Measurements from ENCODE around the gene GGA3.
"Not testable (repeated sequence)": the region's sequence is repeated elsewhere in the genome, so short reads cannot be mapped to it uniquely, and the experiment has no call there.

The GGA3 gene

DNA sequence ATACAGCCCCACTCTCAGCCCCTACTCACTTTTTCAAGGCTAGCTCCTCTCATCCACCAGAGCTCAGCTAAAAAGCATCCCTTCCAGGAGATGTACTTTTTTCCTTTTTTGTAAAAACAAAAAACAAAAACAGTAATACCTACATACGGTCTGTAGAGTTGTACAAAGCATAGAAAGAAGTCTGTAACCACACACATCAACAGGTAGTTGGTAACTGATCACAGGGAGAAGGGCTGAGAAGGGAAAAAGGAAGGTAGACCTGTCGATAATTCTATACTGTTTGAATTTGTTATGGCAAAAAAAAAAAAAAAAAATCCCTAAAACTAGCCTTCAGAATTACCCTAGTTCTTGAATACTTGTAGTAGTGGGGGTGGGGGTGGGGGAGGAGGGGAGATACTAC lies 27.0 kb upstream of the GGA3 start:
- peak overlapping the region; percentile 86 for H3K4me3 ChIP-seq (ENCODE audit: low read depth, low read length)
- in situ Hi-C loops (cut with HindIII; ENCODE audit: low sequenced_read_pairs) = no loop called here
- DNase-seq (ENCODE audit: low read depth) = no peak
- TF ChIP-seq, protein P1, sequence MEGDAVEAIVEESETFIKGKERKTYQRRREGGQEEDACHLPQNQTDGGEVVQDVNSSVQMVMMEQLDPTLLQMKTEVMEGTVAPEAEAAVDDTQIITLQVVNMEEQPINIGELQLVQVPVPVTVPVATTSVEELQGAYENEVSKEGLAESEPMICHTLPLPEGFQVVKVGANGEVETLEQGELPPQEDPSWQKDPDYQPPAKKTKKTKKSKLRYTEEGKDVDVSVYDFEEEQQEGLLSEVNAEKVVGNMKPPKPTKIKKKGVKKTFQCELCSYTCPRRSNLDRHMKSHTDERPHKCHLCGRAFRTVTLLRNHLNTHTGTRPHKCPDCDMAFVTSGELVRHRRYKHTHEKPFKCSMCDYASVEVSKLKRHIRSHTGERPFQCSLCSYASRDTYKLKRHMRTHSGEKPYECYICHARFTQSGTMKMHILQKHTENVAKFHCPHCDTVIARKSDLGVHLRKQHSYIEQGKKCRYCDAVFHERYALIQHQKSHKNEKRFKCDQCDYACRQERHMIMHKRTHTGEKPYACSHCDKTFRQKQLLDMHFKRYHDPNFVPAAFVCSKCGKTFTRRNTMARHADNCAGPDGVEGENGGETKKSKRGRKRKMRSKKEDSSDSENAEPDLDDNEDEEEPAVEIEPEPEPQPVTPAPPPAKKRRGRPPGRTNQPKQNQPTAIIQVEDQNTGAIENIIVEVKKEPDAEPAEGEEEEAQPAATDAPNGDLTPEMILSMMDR (IDR thresholded peaks at IDR 0.05; ENCODE audit: low read depth, low read length, missing control alignments) = no peak

DNA sequence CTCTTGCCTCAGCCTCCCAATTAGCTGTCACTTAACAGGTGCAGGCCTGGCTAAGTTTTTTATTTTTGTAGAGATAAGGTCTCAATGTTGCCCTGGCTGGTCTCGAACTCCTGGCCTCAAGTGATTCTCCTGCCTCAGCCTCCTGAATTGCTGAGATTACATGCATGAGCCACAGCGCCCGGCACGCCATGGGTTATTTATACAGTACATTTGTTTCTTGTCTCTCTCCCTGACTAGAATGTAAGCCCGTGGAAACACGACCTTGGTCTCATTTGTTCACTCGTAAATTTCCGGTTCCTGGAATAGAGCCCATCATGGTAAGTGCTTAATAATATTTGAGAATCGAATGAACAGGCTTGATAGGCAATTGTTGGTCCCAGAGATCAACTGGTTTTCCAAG lies 25.8 kb upstream of the GGA3 start:
- in situ Hi-C loops (cut with HindIII; ENCODE audit: low sequenced_read_pairs) = no loop called here
- TF ChIP-seq, protein P1 (IDR thresholded peaks at IDR 0.05; ENCODE audit: low read depth, low read length, missing control alignments) = no peak
- DNase-seq (ENCODE audit: low read depth) = no peak
- no peak overlapping the region for H3K4me3 ChIP-seq (ENCODE audit: low read depth, low read length)

DNA sequence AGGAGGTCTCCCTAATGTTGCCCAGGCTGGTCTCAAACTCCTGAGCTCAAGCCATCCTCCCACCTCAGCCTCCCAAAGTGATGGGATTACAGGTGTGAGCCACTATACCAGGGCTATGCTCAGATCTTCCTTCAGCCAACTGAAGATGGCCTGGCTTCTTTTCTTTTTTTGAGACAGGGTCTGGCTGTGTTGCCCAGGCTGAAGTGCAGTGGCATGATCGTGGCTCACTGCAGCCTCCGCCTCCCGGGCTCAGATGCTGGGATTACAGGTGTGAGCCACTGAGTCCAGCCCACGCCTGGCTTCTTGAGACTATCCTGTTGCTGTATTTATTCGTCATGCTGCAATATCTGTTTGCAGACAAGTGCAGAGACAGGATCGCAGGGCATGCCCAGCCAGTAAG lies 23.7 kb upstream of the GGA3 start:
- DNase-seq (ENCODE audit: low read depth) = no peak
- H3K4me3 ChIP-seq (ENCODE audit: low read depth, low read length) = no peak overlapping the region
- TF ChIP-seq, protein P1 (IDR thresholded peaks at IDR 0.05; ENCODE audit: low read depth, low read length, missing control alignments) = no peak
- in situ Hi-C loops (cut with HindIII; ENCODE audit: low sequenced_read_pairs) = no loop called here

DNA sequence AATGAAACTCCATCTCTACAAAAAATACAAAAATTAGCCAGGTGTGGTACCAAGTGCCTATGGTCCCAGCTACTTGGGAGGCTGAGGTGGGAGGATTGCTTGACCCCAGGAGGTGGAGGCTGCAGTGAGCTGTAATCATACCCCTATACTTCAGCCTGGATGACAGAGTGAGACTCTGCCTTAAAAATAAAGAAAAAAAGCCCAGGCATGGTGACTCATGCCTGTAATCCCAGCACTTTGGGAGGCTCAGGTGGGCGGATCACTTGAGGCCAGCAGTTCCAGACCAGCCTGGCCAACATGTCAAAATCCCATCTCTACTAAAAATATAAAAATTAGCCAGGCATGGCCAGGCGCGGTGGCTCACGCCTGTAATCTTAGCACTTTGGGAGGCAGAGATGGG lies 18.8 kb upstream of the GGA3 start:
- in situ Hi-C loops (cut with HindIII; ENCODE audit: low sequenced_read_pairs) = not testable (repeated sequence)

DNA sequence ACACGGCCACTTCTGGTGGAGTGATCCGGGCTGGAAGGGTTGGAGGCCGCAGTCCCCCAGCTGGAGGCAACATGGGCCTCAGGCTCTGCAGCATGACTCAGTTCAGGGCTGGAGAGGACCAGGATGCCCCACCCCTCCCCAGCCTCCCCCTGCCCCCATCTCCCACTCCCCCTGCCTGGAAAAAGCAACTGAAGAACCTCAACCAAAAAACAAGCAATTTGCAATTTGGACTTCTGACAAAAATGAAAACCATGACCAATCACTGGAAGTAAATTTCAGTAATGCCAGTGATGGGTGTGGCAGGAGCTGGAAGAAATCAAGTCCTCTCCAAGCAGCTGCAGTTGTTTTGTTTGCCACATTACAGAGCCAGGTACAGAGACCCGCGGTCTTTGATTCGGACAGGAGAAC lies 16.3 kb upstream of the GGA3 start:
- in situ Hi-C loops (cut with HindIII; ENCODE audit: low sequenced_read_pairs) = no loop called here
- no peak overlapping the region for H3K4me3 ChIP-seq (ENCODE audit: low read depth, low read length)
- TF ChIP-seq, protein P1 (IDR thresholded peaks at IDR 0.05; ENCODE audit: low read depth, low read length, missing control alignments) = no peak
- DNase-seq (ENCODE audit: low read depth) = peak; percentile 55

More for the DNA sequence above, 18.8 kb upstream of the GGA3 start:
- not testable (repeated sequence) for DNase-seq (ENCODE audit: low read depth); H3K4me3 ChIP-seq (ENCODE audit: low read depth, low read length)

DNA sequence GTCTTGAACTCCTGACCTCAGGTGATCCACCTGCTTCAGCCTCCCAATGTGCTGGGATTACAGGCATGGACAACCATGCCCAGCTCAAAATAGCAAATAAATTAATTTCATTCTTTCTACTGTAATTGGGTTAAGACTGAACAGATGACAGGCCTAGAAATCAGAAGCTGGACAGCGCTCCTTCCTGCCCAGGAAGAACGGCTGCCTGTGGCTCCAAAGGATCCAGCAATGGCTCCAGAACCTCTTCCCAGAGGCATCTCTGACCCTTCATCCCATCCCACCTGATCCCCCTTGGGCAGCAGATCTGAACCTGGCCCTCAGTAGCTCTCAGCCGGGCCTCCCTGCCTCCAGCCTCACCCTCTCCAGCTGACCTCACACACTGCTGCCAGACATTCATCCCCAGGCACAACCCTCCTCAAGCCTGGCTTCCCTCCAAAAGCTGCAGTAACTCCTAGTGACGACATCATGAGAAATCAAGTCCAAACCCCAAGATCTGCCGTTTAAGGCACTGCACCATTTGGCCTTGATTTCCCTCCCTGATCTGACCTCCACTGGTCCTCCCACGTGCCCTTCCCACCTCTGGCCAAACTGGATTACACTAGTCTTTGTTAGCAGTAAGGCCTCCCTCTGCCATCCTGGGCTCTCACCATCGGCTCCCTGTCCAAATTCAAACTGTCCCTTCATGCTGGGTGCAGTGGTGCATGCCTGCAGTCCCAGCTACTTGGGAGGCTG lies 12.7 kb upstream of the GGA3 start:
- DNase-seq (ENCODE audit: low read depth) = no peak
- TF ChIP-seq, protein P1 (IDR thresholded peaks at IDR 0.05; ENCODE audit: low read depth, low read length, missing control alignments) = no peak
- no peak overlapping the region for H3K4me3 ChIP-seq (ENCODE audit: low read depth, low read length)
- in situ Hi-C loops (cut with HindIII; ENCODE audit: low sequenced_read_pairs) = no loop called here

DNA sequence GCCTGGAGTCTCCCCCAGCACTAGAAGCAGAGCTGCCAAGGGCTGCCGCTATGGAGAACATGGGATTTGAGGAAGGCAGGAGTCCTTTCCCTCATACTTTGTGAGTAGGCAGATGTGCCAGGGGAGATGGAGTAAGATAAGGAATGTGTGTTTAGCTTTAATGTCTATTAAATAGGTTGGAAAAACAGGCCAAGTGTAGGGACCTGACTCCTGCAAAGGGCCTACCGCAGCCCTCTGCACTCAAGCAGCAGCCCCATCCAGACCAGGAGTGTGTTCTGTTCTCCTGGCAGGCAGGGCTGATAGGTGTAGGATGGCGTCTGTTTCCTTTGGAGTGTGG lies 11.4 kb upstream of the GGA3 start:
- H3K4me3 ChIP-seq (ENCODE audit: low read depth, low read length) = no peak overlapping the region
- no peak for DNase-seq (ENCODE audit: low read depth)
- TF ChIP-seq, protein P1 (IDR thresholded peaks at IDR 0.05; ENCODE audit: low read depth, low read length, missing control alignments) = no peak
- in situ Hi-C loops (cut with HindIII; ENCODE audit: low sequenced_read_pairs) = no loop called here

Data from astrocyte of the cerebellum (primary cell).